ENCODE measurements around the gene TMEM273. TPM values are rescaled to one million over a fixed set of nuclear protein-coding genes. Genes with fewer than 3 reads are reported as not detected.

The TMEM273 gene
- total and polyA plus RNA-seq, 2 donors (not counting 1 experiment from before 2014, with no cell fraction given), result 0.18 TPM; not detected in 1

DNA sequence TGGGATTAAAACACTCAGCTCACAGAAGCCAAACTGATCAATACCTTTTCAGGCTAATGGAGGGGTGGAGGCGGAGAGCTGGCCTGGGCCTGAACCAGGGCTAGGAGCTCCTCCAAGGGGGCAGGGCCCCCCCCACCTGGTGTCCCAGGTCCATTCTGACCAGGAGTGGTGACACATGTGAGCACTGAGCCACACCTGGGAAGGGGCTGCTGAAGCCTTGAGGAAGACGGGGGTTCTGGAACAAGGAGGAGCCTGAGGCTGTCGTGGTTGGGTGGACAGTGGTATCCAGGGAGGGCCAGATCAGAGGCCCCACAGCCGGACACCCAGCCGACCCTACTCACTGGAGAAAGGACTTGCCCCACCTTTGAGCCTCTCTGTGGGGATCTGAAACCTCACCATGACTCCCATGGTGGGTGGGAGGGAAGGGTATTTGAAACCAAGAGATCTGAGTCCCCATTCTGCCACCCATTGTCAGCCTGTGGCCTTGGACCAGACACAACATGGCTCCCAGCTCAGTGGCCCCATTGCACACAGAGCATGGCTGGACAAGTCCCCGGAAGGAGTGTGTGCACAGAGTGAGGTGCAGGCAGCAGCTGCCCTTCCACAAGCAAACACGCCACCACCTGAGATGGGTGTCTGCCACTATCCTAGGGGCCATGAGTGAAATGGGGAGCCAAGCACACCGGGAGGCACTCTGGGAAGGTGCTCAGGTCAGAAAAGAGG is 12.4 kb downstream of the TMEM273 start:
- H3K9ac ChIP-seq (ENCODE audit: insufficient read depth, low read length), result no peak overlapping the region
- no peak for DNase-seq (ENCODE audit: low read depth in 2 of 2)
- no peak overlapping the region for H3K4me3 ChIP-seq (replicated peaks in 1 of 4; ENCODE audit: control extremely low read depth in 1 of 4, insufficient read depth in 1 of 4, low read depth in 3 of 4, low read length in 4 of 4)
- H3K79me2 ChIP-seq (ENCODE audit: control insufficient read depth, insufficient read depth, low read length), result no peaks in the 10 kb centered on the region
- no peak overlapping the region for H3K27ac ChIP-seq (ENCODE audit: insufficient read depth, low read length)
- H3K27me3 ChIP-seq (ENCODE audit: control insufficient read depth, insufficient read depth, low read length), result peaks cover 4% of the 10 kb centered on the region
- H2AFZ ChIP-seq (ENCODE audit: low read length), result no peak overlapping the region
- no peaks in the 10 kb centered on the region for H3K36me3 ChIP-seq (ENCODE audit: control insufficient read depth, insufficient read depth, low read length)
- TF ChIP-seq CTCF (conservative IDR thresholded peaks at IDR 0.05 in 1 of 2, IDR thresholded peaks at IDR 0.05 in 1 of 2; ENCODE audit: low read depth in 1 of 2, low read length in 2 of 2) (no peak), EZH2 (IDR thresholded peaks at IDR 0.05; ENCODE audit: low read length, missing control alignments) (no peak)
- H4K20me1 ChIP-seq (ENCODE audit: control insufficient read depth, extremely low read depth, insufficient read depth, low read length), result no peaks in the 10 kb centered on the region
- H3K4me1 ChIP-seq (ENCODE audit: control insufficient read depth, extremely low read depth, insufficient read depth, low read length), result peaks cover 16% of the 10 kb centered on the region
- no peak overlapping the region for H3K4me2 ChIP-seq (ENCODE audit: extremely low read depth, insufficient read depth, low read length)
- no peaks in the 10 kb centered on the region for H3K9me3 ChIP-seq (ENCODE audit: control insufficient read depth, insufficient read depth, low read depth, low read length)

GRCh38 chr10:49174926-49175500 is 13.2 kb downstream of the TMEM273 start:
- Histone ChIP-seq H2AFZ (ENCODE audit: low read length) (no peak overlapping the region), H3K4me3 (replicated peaks in 1 of 4; ENCODE audit: control extremely low read depth in 1 of 4, insufficient read depth in 1 of 4, low read depth in 3 of 4, low read length in 4 of 4) (no peak overlapping the region), H3K4me1 (ENCODE audit: control insufficient read depth, extremely low read depth, insufficient read depth, low read length) (peaks cover 16% of the 10 kb centered on the region), H3K79me2 (ENCODE audit: control insufficient read depth, insufficient read depth, low read length) (no peaks in the 10 kb centered on the region), H3K36me3 (ENCODE audit: control insufficient read depth, insufficient read depth, low read length) (no peaks in the 10 kb centered on the region), H3K9ac (ENCODE audit: insufficient read depth, low read length) (no peak overlapping the region), H4K20me1 (ENCODE audit: control insufficient read depth, extremely low read depth, insufficient read depth, low read length) (no peaks in the 10 kb centered on the region), H3K4me2 (ENCODE audit: extremely low read depth, insufficient read depth, low read length) (no peak overlapping the region), H3K27ac (ENCODE audit: insufficient read depth, low read length) (no peak overlapping the region), H3K9me3 (ENCODE audit: control insufficient read depth, insufficient read depth, low read depth, low read length) (no peaks in the 10 kb centered on the region), H3K27me3 (ENCODE audit: control insufficient read depth, insufficient read depth, low read length) (peaks cover 4% of the 10 kb centered on the region)
- TF ChIP-seq EZH2 (IDR thresholded peaks at IDR 0.05; ENCODE audit: low read length, missing control alignments), result no peak
- TF ChIP-seq CTCF (conservative IDR thresholded peaks at IDR 0.05 in 1 of 2, IDR thresholded peaks at IDR 0.05 in 1 of 2; ENCODE audit: low read depth in 1 of 2, low read length in 2 of 2), result no peak
- DNase-seq (ENCODE audit: low read depth in 2 of 2), result no peak

- Histone ChIP-seq H3K27ac (ENCODE audit: insufficient read depth, low read length) (no peak overlapping the region), H3K4me2 (ENCODE audit: extremely low read depth, insufficient read depth, low read length) (no peak overlapping the region), H3K4me1 (ENCODE audit: control insufficient read depth, extremely low read depth, insufficient read depth, low read length) (peaks cover 16% of the 10 kb centered on the region), H3K9ac (ENCODE audit: insufficient read depth, low read length) (no peak overlapping the region), H4K20me1 (ENCODE audit: control insufficient read depth, extremely low read depth, insufficient read depth, low read length) (no peaks in the 10 kb centered on the region), H3K79me2 (ENCODE audit: control insufficient read depth, insufficient read depth, low read length) (no peaks in the 10 kb centered on the region), H3K9me3 (ENCODE audit: control insufficient read depth, insufficient read depth, low read depth, low read length) (no peaks in the 10 kb centered on the region), H3K4me3 (replicated peaks in 1 of 4; ENCODE audit: control extremely low read depth in 1 of 4, insufficient read depth in 1 of 4, low read depth in 3 of 4, low read length in 4 of 4) (no peak overlapping the region), H3K36me3 (ENCODE audit: control insufficient read depth, insufficient read depth, low read length) (no peaks in the 10 kb centered on the region), H2AFZ (ENCODE audit: low read length) (no peak overlapping the region), H3K27me3 (ENCODE audit: control insufficient read depth, insufficient read depth, low read length) (peaks cover 4% of the 10 kb centered on the region)
- no peak for DNase-seq (ENCODE audit: low read depth in 2 of 2)
- no peak for TF ChIP-seq CTCF (conservative IDR thresholded peaks at IDR 0.05 in 1 of 2, IDR thresholded peaks at IDR 0.05 in 1 of 2; ENCODE audit: low read depth in 1 of 2, low read length in 2 of 2)
These were observed 13.8 kb downstream of the TMEM273 start for GRCh38 chr10:49174261-49174925.
